B cell (primary cell): Measurements from ENCODE around the gene OR13C3.

Experiments used
- EZH2 ChIP-seq: IDR thresholded peaks from 2 replicates; pipeline ENCODE4 v1.6.1; 2012; ENCODE audit warnings: borderline replicate concordance, low read depth, mild to moderate bottlenecking, moderate library complexity, low read length; ENCODE audit not compliant: insufficient read depth, poor library complexity, severe bottlenecking
- TF ChIP-seq, protein P1 (sequence below): fragments of 200-600 bp; IDR thresholded peaks from one replicate; pipeline ENCODE4 v1.8.0; 2022; ENCODE audit warnings: antibody characterized with exemption, mild to moderate bottlenecking

- TF ChIP-seq EZH2 = no peak
- TF ChIP-seq, protein P1, sequence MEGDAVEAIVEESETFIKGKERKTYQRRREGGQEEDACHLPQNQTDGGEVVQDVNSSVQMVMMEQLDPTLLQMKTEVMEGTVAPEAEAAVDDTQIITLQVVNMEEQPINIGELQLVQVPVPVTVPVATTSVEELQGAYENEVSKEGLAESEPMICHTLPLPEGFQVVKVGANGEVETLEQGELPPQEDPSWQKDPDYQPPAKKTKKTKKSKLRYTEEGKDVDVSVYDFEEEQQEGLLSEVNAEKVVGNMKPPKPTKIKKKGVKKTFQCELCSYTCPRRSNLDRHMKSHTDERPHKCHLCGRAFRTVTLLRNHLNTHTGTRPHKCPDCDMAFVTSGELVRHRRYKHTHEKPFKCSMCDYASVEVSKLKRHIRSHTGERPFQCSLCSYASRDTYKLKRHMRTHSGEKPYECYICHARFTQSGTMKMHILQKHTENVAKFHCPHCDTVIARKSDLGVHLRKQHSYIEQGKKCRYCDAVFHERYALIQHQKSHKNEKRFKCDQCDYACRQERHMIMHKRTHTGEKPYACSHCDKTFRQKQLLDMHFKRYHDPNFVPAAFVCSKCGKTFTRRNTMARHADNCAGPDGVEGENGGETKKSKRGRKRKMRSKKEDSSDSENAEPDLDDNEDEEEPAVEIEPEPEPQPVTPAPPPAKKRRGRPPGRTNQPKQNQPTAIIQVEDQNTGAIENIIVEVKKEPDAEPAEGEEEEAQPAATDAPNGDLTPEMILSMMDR = no peak
Observed at GRCh38 chr9:104580562-104580961, 43.9 kb upstream of the OR13C3 start.
